ENCODE data around the gene TBC1D12. TPM values are rescaled to one million over a fixed set of nuclear protein-coding genes. Genes with fewer than 3 reads are reported as not detected.
"Not testable (repeated sequence)": the region's sequence is repeated elsewhere in the genome, so short reads cannot be mapped to it uniquely, and the experiment has no call there.

TBC1D12 gene
- total RNA-seq, 1 experiment from 2014 or later: 3.9 TPM

GRCh38 chr10:94521276-94522250 is 119.2 kb downstream of the TBC1D12 start:
- no TSS peak for BruUV-seq (replicated peaks)
- Histone ChIP-seq H3K27me3 (ENCODE audit: insufficient read depth, low read depth) (no peaks in the 10 kb centered on the region), H3K4me2 (no peak overlapping the region), H3K79me2 (ENCODE audit: low read depth) (no peaks in the 10 kb centered on the region), H3K27ac (no peak overlapping the region), H2AFZ (no peak overlapping the region), H3K4me1 (replicated peaks; ENCODE audit: insufficient read depth) (no peaks in the 10 kb centered on the region), H3K9me2 (ENCODE audit: insufficient read depth) (no peaks in the 10 kb centered on the region), H4K20me1 (ENCODE audit: insufficient read depth) (no peaks in the 10 kb centered on the region), H3K36me3 (ENCODE audit: low read depth) (no peaks in the 10 kb centered on the region), H3K9me3 (ENCODE audit: insufficient read depth, low read depth) (no peaks in the 10 kb centered on the region), H3K4me3 (no peak overlapping the region), H3F3A (ENCODE audit: insufficient read depth, low read depth) (no peaks in the 10 kb centered on the region)
- ChIA-PET POLR2A (ENCODE audit: unreplicated experiment) (no interaction called here), CTCF (no interaction called here)
- intact Hi-C loops (cut with micrococcal nuclease; ENCODE audit: unreplicated experiment): no loop called here
- no peak for DNase-seq
- TF ChIP-seq CTCF (conservative IDR thresholded peaks at IDR 0.05) (no peak), EZH2 (IDR thresholded peaks at IDR 0.05; ENCODE audit: low read depth) (no peak)

GRCh38 chr10:94524146-94524545 is 121.8 kb downstream of the TBC1D12 start:
- intact Hi-C loops (cut with micrococcal nuclease; ENCODE audit: unreplicated experiment): no loop called here
- no peak overlapping the region for H3K4me2 ChIP-seq
- no peaks in the 10 kb centered on the region for H3F3A ChIP-seq (ENCODE audit: insufficient read depth, low read depth)
- H3K9me3 ChIP-seq (ENCODE audit: insufficient read depth, low read depth): no peaks in the 10 kb centered on the region
- H3K9me2 ChIP-seq (ENCODE audit: insufficient read depth): no peaks in the 10 kb centered on the region
- no peak overlapping the region for H2AFZ ChIP-seq
- H3K36me3 ChIP-seq (ENCODE audit: low read depth): no peaks in the 10 kb centered on the region
- H3K27ac ChIP-seq: no peak overlapping the region
- no peaks in the 10 kb centered on the region for H3K4me1 ChIP-seq (replicated peaks; ENCODE audit: insufficient read depth)
- no peak overlapping the region for H3K4me3 ChIP-seq
- no peak for TF ChIP-seq CTCF (conservative IDR thresholded peaks at IDR 0.05)
- DNase-seq: no peak
- no peaks in the 10 kb centered on the region for H3K27me3 ChIP-seq (ENCODE audit: insufficient read depth, low read depth)
- ChIA-PET POLR2A (ENCODE audit: unreplicated experiment) (interaction anchor here (0.6 kb wide), 1 partner anchor 630 kb away, joined by 3 read pairs; no protein-coding TSS in a partner anchor), CTCF (no interaction called here)
- H4K20me1 ChIP-seq (ENCODE audit: insufficient read depth): no peaks in the 10 kb centered on the region
- H3K79me2 ChIP-seq (ENCODE audit: low read depth): no peaks in the 10 kb centered on the region
- no TSS peak for BruUV-seq (replicated peaks)

- BruUV-seq (replicated peaks): no TSS peak
- Histone ChIP-seq H3K27ac (no peak overlapping the region), H4K20me1 (ENCODE audit: insufficient read depth) (no peaks in the 10 kb centered on the region), H3K4me1 (replicated peaks; ENCODE audit: insufficient read depth) (no peaks in the 10 kb centered on the region), H3K36me3 (ENCODE audit: low read depth) (no peaks in the 10 kb centered on the region), H3K27me3 (ENCODE audit: insufficient read depth, low read depth) (no peaks in the 10 kb centered on the region), H3K4me3 (no peak overlapping the region), H3K4me2 (no peak overlapping the region), H3F3A (ENCODE audit: insufficient read depth, low read depth) (no peaks in the 10 kb centered on the region), H3K79me2 (ENCODE audit: low read depth) (no peaks in the 10 kb centered on the region), H2AFZ (no peak overlapping the region), H3K9me3 (ENCODE audit: insufficient read depth, low read depth) (no peaks in the 10 kb centered on the region), H3K9me2 (ENCODE audit: insufficient read depth) (no peaks in the 10 kb centered on the region)
- no peak for TF ChIP-seq EZH2 (IDR thresholded peaks at IDR 0.05; ENCODE audit: low read depth)
- no peak for TF ChIP-seq CTCF (conservative IDR thresholded peaks at IDR 0.05)
- intact Hi-C loops (cut with micrococcal nuclease; ENCODE audit: unreplicated experiment): no loop called here
- no peak for DNase-seq
- CTCF ChIA-PET: no interaction called here
- POLR2A ChIA-PET (ENCODE audit: unreplicated experiment): no interaction called here
Measured at GRCh38 chr10:94524711-94525110, 122.4 kb downstream of the TBC1D12 start.

- H3K9me2 ChIP-seq (ENCODE audit: insufficient read depth); H3K4me3 ChIP-seq; intact Hi-C loops (cut with micrococcal nuclease; ENCODE audit: unreplicated experiment); BruUV-seq (replicated peaks); H3K9me3 ChIP-seq (ENCODE audit: insufficient read depth, low read depth); H3K27me3 ChIP-seq (ENCODE audit: insufficient read depth, low read depth); H3K4me2 ChIP-seq; DNase-seq; H3K4me1 ChIP-seq (replicated peaks; ENCODE audit: insufficient read depth); POLR2A ChIA-PET (ENCODE audit: unreplicated experiment); H3K79me2 ChIP-seq (ENCODE audit: low read depth); CTCF ChIA-PET; H2AFZ ChIP-seq; H3F3A ChIP-seq (ENCODE audit: insufficient read depth, low read depth); H3K27ac ChIP-seq; H4K20me1 ChIP-seq (ENCODE audit: insufficient read depth); H3K36me3 ChIP-seq (ENCODE audit: low read depth): not testable (repeated sequence)
Measured at GRCh38 chr10:94531550-94531949, 129.2 kb downstream of the TBC1D12 start.

Data from PC-9 (cell line).